ENCODE measurements around the gene MUC2. TPM values are rescaled to one million over a fixed set of nuclear protein-coding genes. Genes with fewer than 3 reads are reported as not detected.

MUC2 gene
- total RNA-seq, 1 donor from 2014 or later = not detected

DNA sequence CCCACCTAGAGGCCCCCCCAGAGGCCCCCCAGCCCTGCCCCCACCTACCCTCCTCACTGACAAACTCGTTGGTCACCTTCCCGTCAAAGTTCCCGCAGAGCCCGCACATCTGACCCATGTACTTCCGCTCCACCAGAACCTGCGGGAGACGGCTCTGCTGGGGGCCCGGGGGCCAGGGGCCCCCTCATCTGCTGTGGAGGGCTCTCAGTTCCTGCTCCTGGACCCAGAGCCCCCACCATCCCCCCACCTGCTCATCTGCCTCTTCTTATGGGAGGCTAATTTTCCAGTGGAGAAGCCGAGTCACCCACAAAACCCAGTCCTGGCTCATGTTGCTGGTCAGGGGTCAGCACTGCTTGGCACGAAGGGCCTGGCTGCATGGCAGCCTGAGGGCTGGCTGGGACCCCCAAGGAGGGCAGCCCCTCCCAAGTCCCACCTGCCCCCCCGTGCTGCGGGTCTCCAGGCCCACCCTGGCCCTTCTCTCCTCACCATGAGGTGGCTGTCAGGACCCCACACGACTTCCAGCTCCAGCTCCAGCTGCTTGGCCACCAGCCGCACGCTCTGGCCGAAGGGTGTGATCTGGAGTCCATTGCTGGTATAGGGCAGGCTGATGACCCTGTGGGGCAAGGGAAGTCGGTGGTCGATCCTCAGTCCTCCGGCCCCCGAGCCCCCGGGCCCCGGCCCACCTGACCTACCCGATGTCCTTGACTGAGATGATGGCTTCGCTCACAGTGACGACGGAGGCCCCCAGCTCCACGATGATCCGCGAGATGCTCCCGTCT, 43.4 kb upstream of the MUC2 start:
- intact Hi-C loops (cut with DNase I) = no loop called here
- H3K4me1 ChIP-seq = no peaks in the 10 kb centered on the region
- H3K27ac ChIP-seq = no peak overlapping the region
- H3K4me3 ChIP-seq = no peak overlapping the region
- ATAC-seq = no peak
- no peaks in the 10 kb centered on the region for H3K36me3 ChIP-seq
- TF ChIP-seq, protein P1, sequence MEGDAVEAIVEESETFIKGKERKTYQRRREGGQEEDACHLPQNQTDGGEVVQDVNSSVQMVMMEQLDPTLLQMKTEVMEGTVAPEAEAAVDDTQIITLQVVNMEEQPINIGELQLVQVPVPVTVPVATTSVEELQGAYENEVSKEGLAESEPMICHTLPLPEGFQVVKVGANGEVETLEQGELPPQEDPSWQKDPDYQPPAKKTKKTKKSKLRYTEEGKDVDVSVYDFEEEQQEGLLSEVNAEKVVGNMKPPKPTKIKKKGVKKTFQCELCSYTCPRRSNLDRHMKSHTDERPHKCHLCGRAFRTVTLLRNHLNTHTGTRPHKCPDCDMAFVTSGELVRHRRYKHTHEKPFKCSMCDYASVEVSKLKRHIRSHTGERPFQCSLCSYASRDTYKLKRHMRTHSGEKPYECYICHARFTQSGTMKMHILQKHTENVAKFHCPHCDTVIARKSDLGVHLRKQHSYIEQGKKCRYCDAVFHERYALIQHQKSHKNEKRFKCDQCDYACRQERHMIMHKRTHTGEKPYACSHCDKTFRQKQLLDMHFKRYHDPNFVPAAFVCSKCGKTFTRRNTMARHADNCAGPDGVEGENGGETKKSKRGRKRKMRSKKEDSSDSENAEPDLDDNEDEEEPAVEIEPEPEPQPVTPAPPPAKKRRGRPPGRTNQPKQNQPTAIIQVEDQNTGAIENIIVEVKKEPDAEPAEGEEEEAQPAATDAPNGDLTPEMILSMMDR (IDR thresholded peaks at IDR 0.05) = no peak
- no peaks in the 10 kb centered on the region for H3K27me3 ChIP-seq
- no peak for DNase-seq
- no peaks in the 10 kb centered on the region for H3K9me3 ChIP-seq

GRCh38 chr11:1032310-1032891, 42.3 kb upstream of the MUC2 start:
- H3K36me3 ChIP-seq = no peaks in the 10 kb centered on the region
- TF ChIP-seq, protein P1 (IDR thresholded peaks at IDR 0.05) = no peak
- intact Hi-C loops (cut with DNase I) = no loop called here
- H3K4me3 ChIP-seq = no peak overlapping the region
- H3K4me1 ChIP-seq = no peaks in the 10 kb centered on the region
- DNase-seq (no peak), ATAC-seq (no peak)
- no peaks in the 10 kb centered on the region for H3K9me3 ChIP-seq
- H3K27ac ChIP-seq = no peak overlapping the region
- H3K27me3 ChIP-seq = no peaks in the 10 kb centered on the region

DNA sequence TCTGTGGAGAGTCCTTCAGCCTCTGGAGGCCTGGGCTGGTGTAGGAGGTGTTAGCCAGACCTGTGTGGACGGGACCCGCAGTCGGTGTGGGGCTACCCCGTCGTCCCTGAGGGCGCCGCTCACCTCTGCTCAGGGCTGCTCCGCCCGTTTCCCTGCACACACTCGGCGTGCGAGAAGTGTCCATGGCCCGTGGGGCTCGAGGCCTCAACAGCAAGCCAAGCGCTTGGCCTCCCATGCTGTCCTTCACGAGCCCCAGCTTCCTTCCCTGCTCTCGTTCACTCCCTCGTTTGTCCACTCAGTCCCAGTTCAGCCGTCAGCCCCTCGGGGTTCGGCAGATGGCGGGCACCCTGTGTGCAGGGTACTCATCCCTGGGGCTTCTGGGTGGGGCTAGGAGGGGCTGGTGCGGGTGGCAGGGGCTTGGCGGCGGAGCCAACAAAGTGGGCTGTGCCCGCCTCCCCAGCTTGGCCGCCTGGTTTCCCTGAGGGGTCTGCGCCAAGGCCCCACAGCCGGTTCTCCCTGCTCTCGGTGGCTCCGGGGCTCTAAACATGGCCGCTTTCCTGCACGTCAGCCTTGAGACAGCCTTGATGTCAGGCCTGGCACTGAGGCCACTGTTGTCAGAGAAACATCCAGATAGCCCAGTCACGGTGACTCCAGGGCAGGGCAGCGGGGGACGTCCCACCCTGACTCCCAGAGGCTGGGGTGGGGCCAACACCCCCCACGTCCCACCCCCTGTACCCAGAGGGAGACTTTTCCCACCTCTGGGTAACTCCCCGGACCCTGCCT, 41.5 kb upstream of the MUC2 start:
- intact Hi-C loops (cut with DNase I) = no loop called here
- Histone ChIP-seq H3K4me3 (no peak overlapping the region), H3K27me3 (no peaks in the 10 kb centered on the region), H3K4me1 (no peaks in the 10 kb centered on the region), H3K9me3 (no peaks in the 10 kb centered on the region), H3K36me3 (no peaks in the 10 kb centered on the region), H3K27ac (no peak overlapping the region)
- DNase-seq (no peak), ATAC-seq (no peak)
- TF ChIP-seq, protein P1 (IDR thresholded peaks at IDR 0.05) = no peak

DNA sequence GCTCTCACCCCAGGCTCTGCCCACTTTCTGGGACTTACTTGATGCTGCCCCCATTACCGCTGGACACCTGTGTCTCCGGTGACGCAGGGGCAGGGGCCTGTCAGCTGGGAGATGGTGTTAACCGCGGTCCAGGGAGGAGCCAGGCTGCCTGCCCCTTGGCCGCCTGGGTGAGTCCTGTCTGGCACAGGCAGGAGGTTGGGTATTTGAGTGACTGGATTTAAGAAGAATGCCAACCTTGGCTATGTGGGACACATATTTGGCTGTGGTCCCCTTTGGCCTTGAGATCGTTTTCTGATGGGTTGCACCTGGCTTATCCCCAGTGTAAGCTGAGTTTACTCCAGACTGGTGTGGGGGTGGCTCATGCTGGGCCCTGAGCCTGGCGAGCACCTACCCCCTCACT, 40.7 kb upstream of the MUC2 start:
- Histone ChIP-seq H3K4me1 (no peaks in the 10 kb centered on the region), H3K27ac (no peak overlapping the region), H3K36me3 (no peaks in the 10 kb centered on the region), H3K27me3 (no peaks in the 10 kb centered on the region), H3K9me3 (no peaks in the 10 kb centered on the region), H3K4me3 (no peak overlapping the region)
- TF ChIP-seq, protein P1 (IDR thresholded peaks at IDR 0.05) = no peak
- DNase-seq (no peak), ATAC-seq (no peak)
- intact Hi-C loops (cut with DNase I) = no loop called here

GRCh38 chr11:1034456-1035295, 40.0 kb upstream of the MUC2 start:
- Histone ChIP-seq H3K27me3 (no peaks in the 10 kb centered on the region), H3K9me3 (no peaks in the 10 kb centered on the region), H3K36me3 (no peaks in the 10 kb centered on the region), H3K4me1 (no peaks in the 10 kb centered on the region), H3K27ac (no peak overlapping the region), H3K4me3 (no peak overlapping the region)
- TF ChIP-seq, protein P1 (IDR thresholded peaks at IDR 0.05) = no peak
- ATAC-seq (no peak), DNase-seq (no peak)
- intact Hi-C loops (cut with DNase I) = no loop called here
